SJSA1 (cell line): ENCODE measurements around the gene SNX15. TPM values are rescaled to one million over a fixed set of nuclear protein-coding genes. Genes with fewer than 3 reads are reported as not detected.

ENCODE experiments used
- DNase-seq, 2 experiments: peaks; one replicate each; pipeline ENCODE4 v3.0.0-alpha.2; 2015 to 2020; ENCODE audit warnings: low spot score in 2 of 2, low read depth in 1 of 2
- H3K27ac ChIP-seq: fragments of 250-450 bp; sonication (Bioruptor Pico); 2 replicates; pipeline ENCODE4 v1.5.1; 2020; ENCODE audit warnings: mild to moderate bottlenecking, moderate library complexity
- H3K27me3 ChIP-seq: fragments of 250-450 bp; sonication (Bioruptor Pico); replicated peaks from 2 replicates; pipeline ENCODE4 v1.5.1; 2020; ENCODE audit warnings: mild to moderate bottlenecking, moderate library complexity
- H3K36me3 ChIP-seq: fragments of 250-450 bp; sonication (Bioruptor Pico); 2 replicates; pipeline ENCODE4 v1.5.1; 2020; ENCODE audit warnings: mild to moderate bottlenecking
- H3K4me1 ChIP-seq: fragments of 250-450 bp; sonication (Bioruptor Pico); replicated peaks from 2 replicates; pipeline ENCODE4 v1.6.1; 2021; ENCODE audit warnings: mild to moderate bottlenecking
- H3K4me3 ChIP-seq: fragments of 250-450 bp; sonication (Bioruptor Pico); 2 replicates; pipeline ENCODE4 v1.5.1; 2020; ENCODE audit warnings: mild to moderate bottlenecking
- H3K9me3 ChIP-seq: fragments of 250-450 bp; sonication (Bioruptor Pico); replicated peaks from 2 replicates; pipeline ENCODE4 v1.5.1; 2020; ENCODE audit warnings: mild to moderate bottlenecking
- total RNA-seq: library from RNA; depleted of rRNA; stranded (reverse); fragments of >200 nt; shearing (Covaris generic); gene quantifications from 2 replicates; pipeline ENCODE4 v1.2.3, GENCODE V29; 2014

The SNX15 gene
- total RNA-seq, 1 experiment from 2014 or later: 36.9 TPM

- H3K4me1 ChIP-seq: no peaks in the 10 kb centered on the region
- no peaks in the 10 kb centered on the region; the same call in 1 of the 2 replicates for H3K27me3 ChIP-seq
- DNase-seq: no peak
- H3K36me3 ChIP-seq: no peaks in the 10 kb centered on the region
- no peaks in the 10 kb centered on the region; the same call in 1 of the 2 replicates for H3K9me3 ChIP-seq
- no peak overlapping the region for H3K4me3 ChIP-seq
- no peak overlapping the region for H3K27ac ChIP-seq
These were observed 28.3 kb downstream of the SNX15 start for GRCh38 chr11:65055538-65055937.

- Histone ChIP-seq H3K9me3 (no peaks in the 10 kb centered on the region; the same call in 1 of the 2 replicates), H3K4me3 (no peak overlapping the region), H3K27me3 (no peaks in the 10 kb centered on the region; the same call in 1 of the 2 replicates), H3K36me3 (no peaks in the 10 kb centered on the region), H3K4me1 (no peaks in the 10 kb centered on the region), H3K27ac (no peak overlapping the region)
- DNase-seq: no peak
These were observed 29.8 kb downstream of the SNX15 start for GRCh38 chr11:65056999-65057398.

- H3K4me3 ChIP-seq: no peak overlapping the region
- no peaks in the 10 kb centered on the region; the same call in 1 of the 2 replicates for H3K9me3 ChIP-seq
- no peaks in the 10 kb centered on the region; the same call in 1 of the 2 replicates for H3K27me3 ChIP-seq
- H3K4me1 ChIP-seq: no peaks in the 10 kb centered on the region
- no peaks in the 10 kb centered on the region for H3K36me3 ChIP-seq
- H3K27ac ChIP-seq: no peak overlapping the region
- DNase-seq: no peak
These were observed 30.3 kb downstream of the SNX15 start for GRCh38 chr11:65057526-65057925.

- no peaks in the 10 kb centered on the region; the same call in 1 of the 2 replicates for H3K27me3 ChIP-seq
- no peak overlapping the region for H3K4me3 ChIP-seq
- DNase-seq: no peak
- no peaks in the 10 kb centered on the region for H3K36me3 ChIP-seq
- no peaks in the 10 kb centered on the region; the same call in 1 of the 2 replicates for H3K9me3 ChIP-seq
- H3K4me1 ChIP-seq: no peaks in the 10 kb centered on the region
- no peak overlapping the region for H3K27ac ChIP-seq
These were observed 30.8 kb downstream of the SNX15 start for GRCh38 chr11:65058012-65058411.

GRCh38 chr11:65058419-65059054, 31.3 kb downstream of the SNX15 start, which contains the start of gene NAALADL1:
Gene NAALADL1 (minus strand): TSS chr11:65058553. CDS start chr11:65058521, 32 bp downstream.
- Histone ChIP-seq H3K27me3 (no peaks in the 10 kb centered on the region; the same call in 1 of the 2 replicates), H3K36me3 (no peaks in the 10 kb centered on the region), H3K27ac (no peak within 1 kb of the TSS), H3K4me3 (no peak within 1 kb of the TSS), H3K9me3 (no peaks in the 10 kb centered on the region; the same call in 1 of the 2 replicates), H3K4me1 (no peaks in the 10 kb centered on the region)
- no peak for DNase-seq

- Histone ChIP-seq H3K4me3 (no peak overlapping the region), H3K36me3 (no peaks in the 10 kb centered on the region), H3K27me3 (no peaks in the 10 kb centered on the region; the same call in 1 of the 2 replicates), H3K9me3 (no peaks in the 10 kb centered on the region; the same call in 1 of the 2 replicates), H3K27ac (no peak overlapping the region), H3K4me1 (no peaks in the 10 kb centered on the region)
- DNase-seq: no peak
These were observed 32.3 kb downstream of the SNX15 start for GRCh38 chr11:65059523-65059922.

GRCh38 chr11:65059959-65060824, 33.0 kb downstream of the SNX15 start:
- Histone ChIP-seq H3K9me3 (no peaks in the 10 kb centered on the region; the same call in 1 of the 2 replicates), H3K36me3 (no peaks in the 10 kb centered on the region), H3K27me3 (no peaks in the 10 kb centered on the region; the same call in 1 of the 2 replicates), H3K27ac (no peak overlapping the region), H3K4me1 (no peaks in the 10 kb centered on the region), H3K4me3 (no peak overlapping the region)
- no peak for DNase-seq

- Histone ChIP-seq H3K27me3 (no peaks in the 10 kb centered on the region; the same call in 1 of the 2 replicates), H3K36me3 (no peaks in the 10 kb centered on the region), H3K4me3 (no peak overlapping the region), H3K4me1 (no peaks in the 10 kb centered on the region), H3K27ac (no peak overlapping the region), H3K9me3 (no peaks in the 10 kb centered on the region; the same call in 1 of the 2 replicates)
- no peak for DNase-seq
These were observed 33.7 kb downstream of the SNX15 start for GRCh38 chr11:65060913-65061408.

GRCh38 chr11:65063532-65063931, 36.3 kb downstream of the SNX15 start:
- Histone ChIP-seq H3K4me1 (no peaks in the 10 kb centered on the region), H3K27ac (no peak overlapping the region), H3K27me3 (no peaks in the 10 kb centered on the region; the same call in 1 of the 2 replicates), H3K4me3 (no peak overlapping the region), H3K9me3 (no peaks in the 10 kb centered on the region; the same call in 1 of the 2 replicates), H3K36me3 (no peaks in the 10 kb centered on the region)
- DNase-seq: no peak

GRCh38 chr11:65064847-65065240, 37.6 kb downstream of the SNX15 start:
- H3K4me1 ChIP-seq: no peaks in the 10 kb centered on the region
- DNase-seq: no peak
- H3K4me3 ChIP-seq: no peak overlapping the region
- no peaks in the 10 kb centered on the region for H3K36me3 ChIP-seq
- no peaks in the 10 kb centered on the region; the same call in 1 of the 2 replicates for H3K9me3 ChIP-seq
- no peaks in the 10 kb centered on the region; the same call in 1 of the 2 replicates for H3K27me3 ChIP-seq
- H3K27ac ChIP-seq: no peak overlapping the region

- H3K27me3 ChIP-seq: no peaks in the 10 kb centered on the region
- no peaks in the 10 kb centered on the region for H3K4me1 ChIP-seq
- no peak overlapping the region for H3K27ac ChIP-seq
- no peaks in the 10 kb centered on the region for H3K9me3 ChIP-seq
- H3K4me3 ChIP-seq: no peak overlapping the region
- DNase-seq: no peak
- H3K36me3 ChIP-seq: no peaks in the 10 kb centered on the region
These were observed 38.6 kb downstream of the SNX15 start for GRCh38 chr11:65065851-65066250.

- DNase-seq: no peak
These were observed 39.1 kb downstream of the SNX15 start for GRCh38 chr11:65066315-65066714.

GRCh38 chr11:65066805-65067291, 39.6 kb downstream of the SNX15 start:
- Histone ChIP-seq H3K9me3 (no peaks in the 10 kb centered on the region), H3K27ac (no peak overlapping the region), H3K4me3 (no peak overlapping the region), H3K4me1 (no peaks in the 10 kb centered on the region), H3K27me3 (no peaks in the 10 kb centered on the region), H3K36me3 (no peaks in the 10 kb centered on the region)
- no peak for DNase-seq

More at GRCh38 chr11:65066315-65066714, 39.1 kb downstream of the SNX15 start:
- no peaks in the 10 kb centered on the region for H3K27me3 ChIP-seq
- no peak overlapping the region for H3K27ac ChIP-seq
- no peaks in the 10 kb centered on the region for H3K36me3 ChIP-seq
- no peaks in the 10 kb centered on the region for H3K9me3 ChIP-seq
- H3K4me1 ChIP-seq: no peaks in the 10 kb centered on the region
- no peak overlapping the region for H3K4me3 ChIP-seq
